ENCODE data around the gene PLPP1. TPM values are rescaled to one million over a fixed set of nuclear protein-coding genes. Genes with fewer than 3 reads are reported as not detected.

Gene PLPP1
- total and polyA plus RNA-seq, 2 of the 8 experiments (the other 6 are each of a cell fraction or from before 2014, with no cell fraction given), result 43.7 to 91.3 TPM

- no peak for TF ChIP-seq TAF7 (optimal IDR thresholded peaks at IDR 0.05; ENCODE audit: borderline replicate concordance, low read depth, low read length)
- TF ChIP-seq GTF2F1 (IDR thresholded peaks at IDR 0.05; ENCODE audit: borderline replicate concordance, low read depth, low read length), result no peak
- TF ChIP-seq, protein P1, sequence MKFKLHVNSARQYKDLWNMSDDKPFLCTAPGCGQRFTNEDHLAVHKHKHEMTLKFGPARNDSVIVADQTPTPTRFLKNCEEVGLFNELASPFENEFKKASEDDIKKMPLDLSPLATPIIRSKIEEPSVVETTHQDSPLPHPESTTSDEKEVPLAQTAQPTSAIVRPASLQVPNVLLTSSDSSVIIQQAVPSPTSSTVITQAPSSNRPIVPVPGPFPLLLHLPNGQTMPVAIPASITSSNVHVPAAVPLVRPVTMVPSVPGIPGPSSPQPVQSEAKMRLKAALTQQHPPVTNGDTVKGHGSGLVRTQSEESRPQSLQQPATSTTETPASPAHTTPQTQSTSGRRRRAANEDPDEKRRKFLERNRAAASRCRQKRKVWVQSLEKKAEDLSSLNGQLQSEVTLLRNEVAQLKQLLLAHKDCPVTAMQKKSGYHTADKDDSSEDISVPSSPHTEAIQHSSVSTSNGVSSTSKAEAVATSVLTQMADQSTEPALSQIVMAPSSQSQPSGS (IDR thresholded peaks at IDR 0.05; ENCODE audit: low read length), result no peak
- TF ChIP-seq ATF3 (IDR thresholded peaks at IDR 0.05; ENCODE audit: insufficient read depth, low read depth, low read length), result no peak
- TF ChIP-seq KDM4A (IDR thresholded peaks at IDR 0.05; ENCODE audit: low read depth, low read length, severe bottlenecking), result no peak
- TF ChIP-seq TCF12 (IDR thresholded peaks at IDR 0.05; ENCODE audit: low read depth, low read length), result no peak
- TF ChIP-seq RAD21 (IDR thresholded peaks at IDR 0.05 in 1 of 2, conservative IDR thresholded peaks at IDR 0.05 in 1 of 2; ENCODE audit: low read depth in 2 of 2, low read length in 2 of 2), result no peak
- TF ChIP-seq FOSL1 (IDR thresholded peaks at IDR 0.05; ENCODE audit: insufficient read depth, low read depth, low read length), result no peak
Observed at GRCh38 chr5:55450050-55450765, 84.6 kb downstream of the PLPP1 start (continued).

Data from H1 (cell line).